Measurements from ENCODE around the gene DGKE. TPM values are rescaled to one million over a fixed set of nuclear protein-coding genes. Genes with fewer than 3 reads are reported as not detected.

DGKE gene
- total RNA-seq, 2 experiments from 2014 or later = 34.2 to 35.7 TPM

DNA sequence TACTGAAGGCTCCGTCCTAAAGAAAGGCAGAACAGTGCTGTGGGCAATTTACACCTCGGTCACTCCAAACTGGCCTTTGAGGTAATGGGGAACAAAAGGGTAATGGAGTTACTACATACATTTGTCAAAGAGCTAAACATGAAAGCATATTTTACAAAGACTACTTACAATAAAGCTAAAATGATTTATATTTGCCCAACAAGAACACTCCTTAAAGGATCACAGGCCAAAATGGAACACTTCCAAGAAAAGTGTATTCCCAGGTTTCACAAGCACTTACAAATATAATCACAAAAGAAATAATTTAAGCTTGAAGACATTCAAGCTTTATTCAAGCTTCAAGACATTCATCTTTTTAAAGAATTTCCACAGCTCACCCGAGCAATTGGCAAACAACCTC lies 29.5 kb upstream of the DGKE start:
- Mint-ChIP-seq H3K27ac (no peak overlapping the region), H3K4me1 (no peaks in the 10 kb centered on the region), H3K36me3 (ENCODE audit: low read depth) (no peaks in the 10 kb centered on the region), H3K9me3 (no peaks in the 10 kb centered on the region), H3K4me3 (no peak overlapping the region), H3K27me3 (no peaks in the 10 kb centered on the region)
- no peak for DNase-seq
- POLR2A ChIA-PET = no interaction called here
- CTCF ChIA-PET = interaction anchor here (0.9 kb wide), 2 partner anchors 15 to 24 kb away, joined by 4 to 6 read pairs; no protein-coding TSS in a partner anchor

DNA sequence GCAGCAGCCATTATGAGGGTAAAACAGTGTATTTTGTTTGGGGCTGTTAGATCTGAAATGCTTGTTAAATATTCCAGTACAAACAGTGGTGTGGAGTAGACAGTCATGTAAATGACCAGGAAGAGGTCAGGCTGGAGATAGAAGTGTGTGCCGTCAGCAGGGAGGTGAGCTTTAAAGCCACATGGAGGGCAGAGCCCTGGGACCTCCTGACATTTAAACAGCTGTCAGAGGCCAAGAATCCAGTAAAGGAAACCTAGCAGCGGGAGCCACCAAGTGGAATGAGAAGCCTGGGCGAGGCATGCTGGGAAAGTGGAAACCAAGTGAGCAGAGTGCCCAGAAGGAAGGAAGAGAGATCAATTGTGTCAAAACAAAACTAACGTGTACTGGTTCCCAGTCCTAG lies 27.0 kb upstream of the DGKE start:
- ChIA-PET CTCF (interaction anchor here (1.1 kb wide), 1 partner anchor 203 kb away, joined by 3 read pairs; no protein-coding TSS in a partner anchor), POLR2A (no interaction called here)
- DNase-seq = no peak
- no peaks in the 10 kb centered on the region for H3K36me3 Mint-ChIP-seq (ENCODE audit: low read depth)
- H3K27me3 Mint-ChIP-seq = no peaks in the 10 kb centered on the region
- no peak overlapping the region for H3K27ac Mint-ChIP-seq
- no peak overlapping the region for H3K4me3 Mint-ChIP-seq
- H3K4me1 Mint-ChIP-seq = no peaks in the 10 kb centered on the region
- H3K9me3 Mint-ChIP-seq = no peaks in the 10 kb centered on the region

DNA sequence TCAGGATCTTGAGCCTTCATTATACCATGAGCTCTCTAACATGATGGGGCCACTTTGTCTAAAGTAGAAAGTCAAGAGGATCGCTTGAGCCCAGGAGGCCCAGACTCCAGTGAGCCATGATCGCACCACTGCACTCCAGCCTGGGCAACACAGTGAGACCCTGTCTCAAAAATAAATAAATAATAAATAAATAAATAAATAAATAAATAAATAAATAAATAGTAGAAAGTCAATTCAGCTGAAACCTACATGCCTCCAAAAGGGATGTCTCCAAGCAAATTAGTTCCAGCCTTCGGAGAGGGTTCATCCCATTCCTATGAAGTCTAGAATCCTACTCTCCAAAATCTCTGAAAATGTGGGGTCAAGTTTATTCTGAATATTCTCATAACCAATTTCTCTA lies 26.2 kb upstream of the DGKE start:
- Mint-ChIP-seq H3K27ac (no peak overlapping the region), H3K27me3 (no peaks in the 10 kb centered on the region), H3K4me1 (no peaks in the 10 kb centered on the region), H3K4me3 (no peak overlapping the region), H3K36me3 (ENCODE audit: low read depth) (no peaks in the 10 kb centered on the region), H3K9me3 (no peaks in the 10 kb centered on the region)
- DNase-seq = no peak
- POLR2A ChIA-PET = no interaction called here
- CTCF ChIA-PET = no interaction called here

DNA sequence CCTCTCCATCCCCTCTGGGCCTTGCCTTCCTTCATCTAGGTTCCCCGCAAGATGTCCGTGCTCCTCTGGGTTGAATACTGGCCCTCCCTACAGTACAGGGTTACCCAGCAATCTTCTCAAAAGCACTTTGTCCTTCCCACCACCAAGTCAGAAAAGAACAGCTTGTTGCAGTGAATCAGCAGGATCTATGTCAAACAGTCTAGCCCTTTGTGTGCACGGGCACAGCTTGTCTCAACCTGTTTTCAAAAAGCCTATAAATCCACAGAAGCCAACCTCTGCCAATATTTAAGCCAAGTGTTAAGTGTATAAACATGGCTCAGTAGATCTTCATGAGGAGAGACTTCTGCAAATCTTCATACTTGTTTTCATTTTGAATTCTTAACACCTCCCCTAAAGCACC lies 25.4 kb upstream of the DGKE start:
- Mint-ChIP-seq H3K9me3 (no peaks in the 10 kb centered on the region), H3K27me3 (no peaks in the 10 kb centered on the region), H3K36me3 (ENCODE audit: low read depth) (no peaks in the 10 kb centered on the region), H3K27ac (no peak overlapping the region), H3K4me3 (no peak overlapping the region), H3K4me1 (no peaks in the 10 kb centered on the region)
- DNase-seq = no peak
- CTCF ChIA-PET = no interaction called here
- POLR2A ChIA-PET = no interaction called here

DNA sequence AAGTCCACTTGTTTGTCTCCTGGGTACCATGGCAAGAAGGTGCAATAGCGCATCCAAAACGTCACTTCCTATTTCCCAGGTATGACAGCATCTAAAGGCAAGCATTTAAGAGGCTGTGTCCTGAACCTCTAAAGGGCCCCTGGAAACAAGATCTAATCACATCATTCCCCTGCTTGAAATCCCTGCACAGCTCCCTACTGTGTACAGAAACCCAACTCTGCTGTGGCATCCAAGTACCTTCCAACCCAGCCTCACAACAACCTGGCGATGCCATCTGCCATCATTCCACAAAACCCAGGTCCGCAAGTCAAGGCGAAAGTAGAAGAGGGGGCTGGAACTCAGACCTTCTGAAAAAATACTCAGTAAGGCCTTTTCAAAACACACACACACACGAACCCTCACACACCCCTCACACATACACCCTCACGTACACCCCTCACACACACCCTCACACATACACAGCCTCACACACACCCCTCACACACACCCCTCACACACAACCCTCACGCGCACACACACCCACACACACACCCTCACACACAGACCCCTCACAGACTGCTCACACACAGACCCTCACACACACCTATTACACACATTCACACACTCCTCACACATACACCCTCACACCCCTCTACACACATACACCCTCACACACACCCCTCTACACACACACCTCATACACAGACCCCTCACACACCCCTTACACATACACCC lies 24.7 kb upstream of the DGKE start:
- no peaks in the 10 kb centered on the region for H3K9me3 Mint-ChIP-seq
- no peak overlapping the region for H3K27ac Mint-ChIP-seq
- ChIA-PET CTCF (no interaction called here), POLR2A (no interaction called here)
- no peak for DNase-seq
- no peaks in the 10 kb centered on the region for H3K36me3 Mint-ChIP-seq (ENCODE audit: low read depth)
- H3K4me1 Mint-ChIP-seq = no peaks in the 10 kb centered on the region
- H3K4me3 Mint-ChIP-seq = no peak overlapping the region
- no peaks in the 10 kb centered on the region for H3K27me3 Mint-ChIP-seq

DNA sequence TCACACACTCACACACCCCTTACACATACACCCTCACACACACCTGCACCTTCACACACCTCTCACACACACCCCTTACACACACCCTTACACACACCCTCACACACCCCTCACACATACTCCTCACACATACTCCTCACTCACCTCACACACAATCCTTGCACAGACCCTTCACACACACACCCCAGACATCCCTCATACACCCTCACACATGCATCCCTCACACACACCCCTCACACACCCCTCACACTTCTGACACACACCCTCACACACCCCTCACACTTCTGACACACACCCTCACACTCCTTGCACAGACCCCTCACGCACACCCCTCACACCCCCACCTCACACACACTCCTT lies 24.2 kb upstream of the DGKE start:
- no peak for DNase-seq
- Mint-ChIP-seq H3K9me3 (no peaks in the 10 kb centered on the region), H3K27me3 (no peaks in the 10 kb centered on the region), H3K4me3 (no peak overlapping the region), H3K27ac (no peak overlapping the region), H3K36me3 (ENCODE audit: low read depth) (no peaks in the 10 kb centered on the region), H3K4me1 (no peaks in the 10 kb centered on the region)
- ChIA-PET POLR2A (no interaction called here), CTCF (no interaction called here)

DNA sequence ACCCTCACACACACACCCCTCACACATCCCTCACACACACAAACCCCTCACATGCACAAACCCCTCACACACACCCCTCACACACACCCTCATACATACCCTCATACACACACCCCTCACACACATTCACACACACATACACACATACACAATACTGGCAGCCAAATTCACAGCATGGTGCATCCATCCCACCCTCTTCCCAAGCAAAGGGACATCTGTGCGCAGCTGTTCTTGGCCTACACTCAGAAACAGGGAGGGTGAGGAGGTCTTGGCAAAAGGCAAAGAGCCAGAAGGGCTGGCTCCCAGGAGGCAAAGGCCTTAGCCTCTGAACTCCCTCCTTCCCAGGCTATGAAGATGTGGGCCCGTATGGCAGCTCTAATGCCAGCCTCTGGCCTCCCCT lies 23.6 kb upstream of the DGKE start:
- no peak overlapping the region for H3K4me3 Mint-ChIP-seq
- no peak for DNase-seq
- no peaks in the 10 kb centered on the region for H3K27me3 Mint-ChIP-seq
- H3K4me1 Mint-ChIP-seq = no peaks in the 10 kb centered on the region
- H3K9me3 Mint-ChIP-seq = no peaks in the 10 kb centered on the region
- ChIA-PET POLR2A (no interaction called here), CTCF (no interaction called here)
- no peak overlapping the region for H3K27ac Mint-ChIP-seq
- no peaks in the 10 kb centered on the region for H3K36me3 Mint-ChIP-seq (ENCODE audit: low read depth)

DNA sequence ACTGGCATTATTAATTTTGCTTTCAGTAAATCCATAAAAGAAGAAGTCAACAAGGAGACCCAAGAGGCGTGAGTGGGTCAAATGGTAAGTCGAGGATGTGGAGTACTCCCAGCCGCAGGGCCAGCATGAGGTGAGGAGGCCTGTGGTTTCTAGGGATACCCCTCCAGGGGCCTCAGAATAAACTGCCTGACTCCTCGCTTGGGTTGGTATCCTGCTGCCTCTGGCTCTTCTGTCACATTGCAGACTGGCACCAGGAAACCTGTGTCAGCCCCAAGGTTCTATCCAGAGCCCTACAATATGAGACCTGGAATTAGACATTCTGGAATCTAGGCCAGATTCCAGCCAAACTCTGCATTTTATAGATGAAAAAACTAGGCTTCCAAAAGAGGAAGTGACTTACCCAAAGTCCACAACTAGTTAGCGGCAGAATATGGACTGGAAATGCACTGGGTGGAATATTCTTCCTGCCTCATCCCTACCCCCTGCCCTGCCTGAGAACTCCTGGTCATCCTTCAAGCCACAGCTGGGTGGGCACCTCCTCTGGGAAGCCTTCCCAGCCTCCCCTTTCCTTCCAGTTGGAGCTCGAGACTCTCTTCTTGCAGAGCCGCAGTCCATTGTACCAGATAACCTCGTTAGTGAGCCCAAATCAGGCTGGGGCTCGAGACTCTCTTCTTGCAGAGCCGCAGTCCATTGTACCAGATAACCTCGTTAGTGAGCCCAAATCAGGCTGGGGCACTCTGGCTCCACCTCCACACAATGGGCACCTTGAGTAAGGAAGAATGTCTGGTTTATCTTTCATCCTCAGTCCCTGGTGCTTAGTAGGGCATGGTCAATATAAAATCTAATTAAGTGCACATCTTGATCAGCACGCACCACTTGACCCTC lies 22.8 kb upstream of the DGKE start:
- H3K27me3 Mint-ChIP-seq = no peaks in the 10 kb centered on the region
- POLR2A ChIA-PET = no interaction called here
- H3K4me1 Mint-ChIP-seq = no peaks in the 10 kb centered on the region
- H3K27ac Mint-ChIP-seq = no peak overlapping the region
- H3K4me3 Mint-ChIP-seq = no peak overlapping the region
- no peaks in the 10 kb centered on the region for H3K9me3 Mint-ChIP-seq
- H3K36me3 Mint-ChIP-seq (ENCODE audit: low read depth) = no peaks in the 10 kb centered on the region
- no peak for DNase-seq
- CTCF ChIA-PET = no interaction called here

DNA sequence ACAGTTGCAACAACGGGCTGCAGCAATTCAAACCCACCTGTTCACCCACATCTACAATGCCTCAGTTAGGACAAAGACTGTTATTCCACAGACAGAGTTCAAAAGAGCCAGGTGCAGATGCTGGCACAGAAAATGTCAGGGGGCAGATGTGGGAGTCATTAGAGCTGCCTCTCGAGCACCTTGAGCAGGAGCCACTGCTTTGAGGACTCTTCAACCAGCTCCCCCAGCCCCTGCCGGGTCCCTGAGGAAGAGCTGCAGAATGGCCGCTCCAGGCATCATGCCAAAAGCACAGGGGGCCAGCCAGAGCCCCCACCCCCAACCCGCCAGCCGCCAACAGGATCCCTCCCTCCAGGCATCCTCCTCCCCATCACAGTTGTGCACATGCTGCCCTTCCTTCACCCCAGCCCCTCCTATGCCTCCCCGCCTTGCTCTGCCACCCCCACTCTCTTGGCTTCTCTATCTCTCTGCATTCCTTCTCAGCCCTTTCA lies 21.0 kb upstream of the DGKE start:
- no peaks in the 10 kb centered on the region for H3K9me3 Mint-ChIP-seq
- no peaks in the 10 kb centered on the region for H3K4me1 Mint-ChIP-seq
- H3K4me3 Mint-ChIP-seq = no peak overlapping the region
- no peak overlapping the region for H3K27ac Mint-ChIP-seq
- no peaks in the 10 kb centered on the region for H3K36me3 Mint-ChIP-seq (ENCODE audit: low read depth)
- ChIA-PET CTCF (no interaction called here), POLR2A (no interaction called here)
- DNase-seq = no peak
- H3K27me3 Mint-ChIP-seq = no peaks in the 10 kb centered on the region

DNA sequence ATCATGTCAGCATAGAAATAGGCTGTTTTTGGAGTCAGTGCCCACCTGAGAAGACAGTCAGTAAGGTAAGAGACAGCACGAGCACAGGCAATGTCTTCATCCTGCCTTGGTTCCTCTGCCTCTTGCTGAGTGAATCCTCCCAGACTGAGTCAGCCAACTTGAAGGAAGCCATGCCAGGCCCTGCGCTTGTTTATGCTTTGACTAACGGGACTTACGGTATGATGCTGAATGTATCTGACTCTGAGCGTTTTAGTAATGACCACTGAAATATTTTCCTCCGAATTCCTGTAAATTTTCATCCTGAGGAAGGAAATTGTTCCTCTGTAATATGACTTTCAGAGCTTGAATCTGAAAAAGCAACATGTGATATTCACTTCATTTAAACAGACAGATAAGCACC lies 18.2 kb upstream of the DGKE start:
- Mint-ChIP-seq H3K4me3 (no peak overlapping the region), H3K9me3 (no peaks in the 10 kb centered on the region), H3K27ac (no peak overlapping the region), H3K4me1 (peaks cover 9% of the 10 kb centered on the region), H3K27me3 (no peaks in the 10 kb centered on the region), H3K36me3 (ENCODE audit: low read depth) (no peaks in the 10 kb centered on the region)
- ChIA-PET POLR2A (interaction anchor here (0.5 kb wide), 1 partner anchor 117 kb away, joined by 4 read pairs; no protein-coding TSS in a partner anchor), CTCF (interaction anchor here (1.1 to 5.0 kb wide), 3 partner anchors 36 to 138 kb away, joined by 3 to 91 read pairs (median 3); no protein-coding TSS in a partner anchor)
- no peak for DNase-seq

DNA sequence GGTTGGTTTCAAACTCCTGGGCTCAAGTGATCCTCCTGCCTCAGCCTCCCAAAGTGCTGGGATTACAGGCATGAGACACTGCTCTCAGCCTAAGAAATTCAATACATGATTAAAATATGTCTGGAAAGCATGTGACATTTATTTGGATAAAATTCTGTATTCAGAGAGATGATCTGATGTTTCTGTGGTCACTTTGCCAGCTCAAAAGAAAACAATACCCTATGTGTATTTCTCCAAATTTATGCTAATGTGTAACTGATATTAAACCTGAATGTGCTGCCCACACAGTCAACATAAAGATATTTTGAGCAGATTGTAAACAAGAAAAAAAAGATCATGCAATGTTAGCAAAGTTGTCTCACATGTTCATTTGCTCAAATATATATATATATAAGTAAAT lies 16.9 kb upstream of the DGKE start:
- no peaks in the 10 kb centered on the region for H3K27me3 Mint-ChIP-seq
- H3K27ac Mint-ChIP-seq = no peak overlapping the region
- H3K9me3 Mint-ChIP-seq = no peaks in the 10 kb centered on the region
- no peaks in the 10 kb centered on the region for H3K36me3 Mint-ChIP-seq (ENCODE audit: low read depth)
- ChIA-PET POLR2A (interaction anchor here (0.8 kb wide), 1 partner anchor 268 kb away, joined by 3 read pairs; the partner anchor contains the start of gene AKAP1), CTCF (interaction anchor here (5.0 kb wide), 1 partner anchor 124 kb away, joined by 91 read pairs; no protein-coding TSS in a partner anchor)
- no peak overlapping the region for H3K4me3 Mint-ChIP-seq
- no peak for DNase-seq
- H3K4me1 Mint-ChIP-seq = peaks cover 9% of the 10 kb centered on the region

DNA sequence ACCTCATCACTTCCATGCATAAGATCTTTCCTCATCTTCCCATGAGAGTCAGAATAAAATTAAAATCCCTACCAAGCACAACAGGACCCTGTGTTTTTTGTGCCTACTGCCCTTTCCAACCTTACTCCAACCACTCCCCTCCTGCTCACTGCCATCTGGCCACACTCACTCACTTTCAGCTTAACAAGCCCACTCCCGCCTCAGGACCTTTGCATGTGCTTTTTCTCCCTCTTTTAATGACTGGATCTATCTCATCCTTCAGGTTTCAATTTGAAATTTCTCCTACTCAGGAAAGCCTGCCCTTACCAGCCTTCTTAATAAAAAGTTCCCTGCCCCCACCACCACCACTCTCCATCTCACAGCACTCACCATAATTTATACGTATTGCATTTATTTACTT lies 14.9 kb upstream of the DGKE start:
- DNase-seq = no peak
- Mint-ChIP-seq H3K27me3 (no peaks in the 10 kb centered on the region), H3K4me3 (no peak overlapping the region)

DNA sequence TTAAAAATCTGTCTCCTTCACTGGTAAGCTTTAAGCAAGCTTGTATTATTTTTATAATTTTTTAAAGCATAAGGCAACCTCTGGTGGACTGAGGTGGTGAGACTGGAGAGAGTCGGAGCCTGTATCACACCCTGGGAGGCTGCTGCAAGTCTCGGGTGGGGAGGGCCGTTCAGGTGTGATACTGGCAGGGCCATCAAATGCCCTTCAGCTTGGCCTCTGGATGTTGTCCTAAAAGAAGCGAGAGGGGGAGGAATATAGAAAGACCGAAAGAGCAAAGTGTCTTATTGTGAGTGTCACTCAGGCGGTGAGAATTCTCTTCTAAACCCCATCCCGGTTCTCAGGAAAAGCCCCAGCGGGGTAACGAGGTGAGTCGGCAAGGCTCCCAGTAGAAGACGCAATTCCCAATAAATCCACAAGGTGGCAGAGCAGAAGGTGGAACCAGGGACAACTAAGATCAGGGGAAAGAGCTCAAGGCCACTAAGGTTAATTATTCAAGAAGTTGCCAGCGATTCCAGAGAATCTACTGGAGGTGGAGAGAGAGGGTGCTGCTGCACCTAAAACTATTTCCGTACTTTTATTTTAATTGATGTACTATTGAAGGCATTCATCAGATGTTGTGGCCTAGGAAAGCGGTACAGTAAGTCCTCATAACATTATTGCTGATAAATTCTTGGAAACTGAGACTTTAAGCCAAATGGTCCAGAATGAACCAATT lies 14.4 kb upstream of the DGKE start:
- Mint-ChIP-seq H3K36me3 (ENCODE audit: low read depth) (peaks cover 8% of the 10 kb centered on the region), H3K27me3 (no peaks in the 10 kb centered on the region), H3K4me3 (no peak overlapping the region), H3K9me3 (no peaks in the 10 kb centered on the region), H3K27ac (no peak overlapping the region), H3K4me1 (peaks cover 11% of the 10 kb centered on the region)
- CTCF ChIA-PET = interaction anchor here (0.6 to 5.0 kb wide), 32 partner anchors 8 to 190 kb away, joined by 3 to 91 read pairs (median 4); partner anchors contain the start of genes COIL and SCPEP1
- POLR2A ChIA-PET = interaction anchor here (0.8 to 1.2 kb wide), 3 partner anchors 15 to 91 kb away, joined by 3 to 9 read pairs (median 3); partner anchors contain the start of gene DGKE
- peak; percentile 74 for DNase-seq

More for the DNA sequence above, 14.9 kb upstream of the DGKE start:
- peaks cover 3% of the 10 kb centered on the region for H3K36me3 Mint-ChIP-seq (ENCODE audit: low read depth)
- no peaks in the 10 kb centered on the region for H3K9me3 Mint-ChIP-seq
- no peak overlapping the region for H3K27ac Mint-ChIP-seq
- peaks cover 11% of the 10 kb centered on the region for H3K4me1 Mint-ChIP-seq
- ChIA-PET POLR2A (interaction anchor here (1.2 kb wide), 1 partner anchor 16 kb away, joined by 9 read pairs; the partner anchor contains the start of gene DGKE), CTCF (interaction anchor here (0.8 to 5.0 kb wide), 20 partner anchors 9 to 190 kb away, joined by 3 to 91 read pairs (median 4); partner anchors contain the start of gene COIL)

All from activated CD4-positive, alpha-beta memory T cell treated with anti-CD3 and anti-CD28 coated beads, Interleukin-2, amount 10 ng/mL, durations not matched to agents 7 days and 5 days (primary cell).